ENCODE measurements around the gene ATF6.

- no peak for TF ChIP-seq USF2 (CRISPR knock-in tag; IDR thresholded peaks at IDR 0.05)
- no peak for TF ChIP-seq CTCF (IDR thresholded peaks at IDR 0.05)
- TF ChIP-seq ELF4 (CRISPR knock-in tag; IDR thresholded peaks at IDR 0.05; ENCODE audit: low read depth): no peak
- no peak for TF ChIP-seq MAX (CRISPR knock-in tag; IDR thresholded peaks at IDR 0.05)
- TF ChIP-seq ATF2 (CRISPR knock-in tag; IDR thresholded peaks at IDR 0.05; ENCODE audit: borderline replicate concordance, low read depth): no peak
- TF ChIP-seq SMAD3 (CRISPR knock-in tag; IDR thresholded peaks at IDR 0.05; ENCODE audit: borderline replicate concordance): no peak
- TF ChIP-seq STAT6 (CRISPR knock-in tag; conservative IDR thresholded peaks at IDR 0.05; ENCODE audit: low read depth): no peak
- TF ChIP-seq CBFB (CRISPR knock-in tag; IDR thresholded peaks at IDR 0.05; ENCODE audit: low read depth): no peak
- no peak for TF ChIP-seq ZNF416 (CRISPR knock-in tag; IDR thresholded peaks at IDR 0.05)
- no peak for TF ChIP-seq USF1 (CRISPR knock-in tag; IDR thresholded peaks at IDR 0.05)
- no peak for TF ChIP-seq ZBTB43 (CRISPR knock-in tag; IDR thresholded peaks at IDR 0.05)
- no peak for TF ChIP-seq JUN (CRISPR knock-in tag; IDR thresholded peaks at IDR 0.05)
- TF ChIP-seq NR2C2 (CRISPR knock-in tag; IDR thresholded peaks at IDR 0.05): no peak
- TF ChIP-seq NR3C1 (CRISPR knock-in tag; conservative IDR thresholded peaks at IDR 0.05; ENCODE audit: low read depth): no peak
These were observed 233.4 kb downstream of the ATF6 start for GRCh38 chr1:161999301-162000052.

Data from WTC11 (cell line).